ENCODE measurements around the gene ARSI.
A peak's percentile ranks its signal among the peaks of the same experiment; 100 is the strongest.

The ARSI gene

GRCh38 chr5:150325426-150325825 lies 22.7 kb upstream of the ARSI start:
- DNase-seq: no peak

GRCh38 chr5:150323819-150324218 lies 21.1 kb upstream of the ARSI start:
- DNase-seq: no peak

- DNase-seq: peak; percentile 12
Measured at GRCh38 chr5:150323092-150323491, 20.4 kb upstream of the ARSI start.

- DNase-seq: no peak
Measured at GRCh38 chr5:150322202-150322601, 19.5 kb upstream of the ARSI start.

- DNase-seq: no peak
Measured at GRCh38 chr5:150321784-150322183, 19.1 kb upstream of the ARSI start.

GRCh38 chr5:150321211-150321610 lies 18.5 kb upstream of the ARSI start:
- no peak for DNase-seq

GRCh38 chr5:150320044-150320613 lies 17.4 kb upstream of the ARSI start:
- DNase-seq: no peak

GRCh38 chr5:150319484-150319790 lies 16.7 kb upstream of the ARSI start:
- DNase-seq: no peak

- DNase-seq: no peak
Measured at GRCh38 chr5:150318613-150319483, 16.1 kb upstream of the ARSI start.

GRCh38 chr5:150317048-150318003 lies 14.6 kb upstream of the ARSI start:
- no peak for DNase-seq

- DNase-seq: no peak
Measured at GRCh38 chr5:150316320-150316719, 13.6 kb upstream of the ARSI start.

GRCh38 chr5:150315245-150315644 lies 12.5 kb upstream of the ARSI start:
- no peak for DNase-seq

GRCh38 chr5:150313921-150314716 lies 11.4 kb upstream of the ARSI start:
- no peak for DNase-seq

GRCh38 chr5:150313501-150313900 lies 10.8 kb upstream of the ARSI start:
- peak; percentile 28 for DNase-seq

GRCh38 chr5:150312518-150312917 lies 9.8 kb upstream of the ARSI start:
- DNase-seq: no peak

- DNase-seq: no peak
Measured at GRCh38 chr5:150311015-150311692, 8.4 kb upstream of the ARSI start.

GRCh38 chr5:150310246-150310645 lies 7.5 kb upstream of the ARSI start:
- DNase-seq: no peak

- no peak for DNase-seq
Measured at GRCh38 chr5:150309886-150310239, 7.2 kb upstream of the ARSI start.

- DNase-seq: no peak
Measured at GRCh38 chr5:150309101-150309885, 6.6 kb upstream of the ARSI start.

- no peak for DNase-seq
Measured at GRCh38 chr5:150307617-150308426, 5.1 kb upstream of the ARSI start.

- no peak for DNase-seq
Measured at GRCh38 chr5:150306775-150307174, 4.1 kb upstream of the ARSI start.
